AG08395 (cell line): Measurements from ENCODE around the gene BCLAF1.

ENCODE experiments used
- DNase-seq: peaks from one replicate; pipeline ENCODE4 v3.0.0; 2012; ENCODE audit warnings: mixed read lengths, low spot score

The BCLAF1 gene

GRCh38 chr6:136289579-136290409, at the start of gene BCLAF1:
Gene BCLAF1, minus strand, starts transcription at chr6:136289846. Its CDS starts 9,980 bp downstream, at chr6:136279866.
- DNase-seq: peak; percentile 96

DNA sequence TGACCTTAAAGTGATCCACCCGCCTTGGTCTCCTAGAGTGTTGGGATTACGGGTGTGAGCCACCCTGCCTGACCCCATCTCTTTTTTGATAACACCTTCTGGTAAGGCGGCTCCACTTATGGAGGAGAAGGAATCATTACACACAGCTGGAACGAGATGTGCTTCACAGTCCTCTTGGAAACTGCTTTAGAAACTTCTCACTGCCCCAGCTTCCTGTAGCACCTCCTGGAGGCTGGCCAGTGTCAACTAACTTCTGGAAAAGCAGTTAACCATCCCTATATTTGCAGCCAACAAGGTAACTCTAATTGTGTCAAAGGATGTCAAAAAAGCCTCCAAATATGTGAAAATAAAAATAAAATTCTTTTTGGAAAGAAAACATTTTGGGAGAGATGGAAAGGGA, 48.8 kb upstream of the BCLAF1 start:
- DNase-seq: no peak

DNA sequence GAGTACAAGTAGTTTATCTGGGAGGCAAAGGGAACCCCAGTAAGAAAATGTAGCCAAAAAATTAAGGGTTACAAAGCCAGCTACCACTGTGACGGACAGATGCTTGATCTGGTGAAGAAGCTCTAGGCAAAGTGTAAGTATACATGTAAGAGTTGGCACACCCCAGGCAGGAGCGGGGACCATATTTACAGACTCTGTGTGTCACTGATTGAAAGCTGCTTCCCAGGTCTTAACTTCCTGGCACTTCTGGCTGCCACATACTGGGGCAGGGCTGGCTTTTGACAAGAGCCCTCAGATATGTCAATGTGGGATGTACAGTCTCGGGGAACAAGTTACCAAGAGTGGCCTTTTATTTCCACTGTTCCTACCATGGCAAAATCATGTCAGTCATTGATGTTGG, 48.0 kb upstream of the BCLAF1 start:
- no peak for DNase-seq

- no peak for DNase-seq
Observed at GRCh38 chr6:136337121-136337520, 47.5 kb upstream of the BCLAF1 start.

DNA sequence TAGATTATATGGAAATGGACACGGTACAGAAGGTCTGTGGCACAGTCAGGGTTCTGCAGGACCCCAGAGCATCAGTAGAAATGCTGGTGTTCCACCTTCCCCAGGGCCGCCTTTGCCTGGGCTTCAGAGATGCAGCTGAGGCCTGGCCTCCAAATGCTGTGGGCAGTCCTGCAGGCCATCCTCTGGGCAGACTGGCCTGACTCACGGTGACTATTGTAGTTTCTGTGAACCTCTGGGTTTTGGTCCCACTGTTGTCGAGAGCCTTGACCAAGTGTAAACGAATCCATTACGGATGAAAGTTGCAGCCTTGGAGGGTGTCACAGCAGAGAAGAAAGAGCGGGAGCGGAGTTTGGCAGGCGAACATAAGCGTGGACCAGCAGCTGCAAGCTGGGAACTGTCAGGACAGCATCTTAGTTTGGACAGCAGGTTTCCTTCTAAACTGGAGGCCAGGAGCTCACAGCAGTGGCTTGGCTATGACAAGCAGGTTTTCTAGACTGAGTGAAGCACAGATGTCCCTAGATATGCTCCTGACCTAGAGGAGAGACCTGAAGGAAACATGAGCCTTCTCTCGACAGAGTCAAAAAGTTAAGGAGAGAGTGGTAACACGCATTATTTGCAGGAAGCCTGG, 46.2 kb upstream of the BCLAF1 start:
- no peak for DNase-seq

- no peak for DNase-seq
Observed at GRCh38 chr6:136334853-136335252, 45.2 kb upstream of the BCLAF1 start.

DNA sequence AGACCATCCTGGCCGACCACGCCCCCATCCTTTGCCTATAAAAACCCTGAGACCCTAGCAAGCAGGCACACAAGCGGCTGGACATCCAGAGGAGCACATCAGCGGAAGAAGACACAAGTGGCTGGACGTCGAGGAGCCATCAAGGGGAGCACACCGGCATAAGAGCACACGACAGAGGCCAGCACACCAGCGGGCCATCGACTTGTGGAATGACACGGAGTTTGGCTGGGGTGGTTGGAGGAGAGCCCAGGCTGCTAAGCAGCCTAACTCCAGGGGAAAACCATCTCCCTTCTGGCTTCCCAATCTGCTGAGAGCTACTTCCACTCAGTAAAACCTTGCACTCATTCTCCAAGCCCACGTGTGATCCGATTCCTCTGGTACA, 44.8 kb upstream of the BCLAF1 start:
- DNase-seq: no peak

- no peak for DNase-seq
Observed at GRCh38 chr6:136333824-136334464, 44.3 kb upstream of the BCLAF1 start.

GRCh38 chr6:136331461-136331860, 41.8 kb upstream of the BCLAF1 start:
- DNase-seq: no peak

DNA sequence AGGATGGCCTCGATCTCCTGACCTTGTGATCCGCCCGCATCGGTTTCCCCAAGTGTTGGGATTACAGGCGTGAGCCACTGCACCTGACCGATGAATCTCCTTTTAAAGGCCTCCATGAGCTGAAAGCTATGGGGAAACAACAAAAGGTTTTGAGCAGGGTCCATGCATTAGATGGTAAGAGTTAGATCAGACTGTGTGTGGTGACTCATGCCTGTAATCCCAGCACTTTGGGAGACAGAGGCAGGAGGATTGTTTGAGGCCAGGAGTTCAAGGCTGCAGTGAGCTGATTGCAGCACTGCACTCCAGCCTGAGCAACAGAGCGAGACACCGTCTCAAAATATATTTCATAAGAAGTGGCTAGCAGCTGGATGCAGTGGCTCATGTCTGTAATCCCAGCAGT, 41.0 kb upstream of the BCLAF1 start:
- DNase-seq: no peak

DNA sequence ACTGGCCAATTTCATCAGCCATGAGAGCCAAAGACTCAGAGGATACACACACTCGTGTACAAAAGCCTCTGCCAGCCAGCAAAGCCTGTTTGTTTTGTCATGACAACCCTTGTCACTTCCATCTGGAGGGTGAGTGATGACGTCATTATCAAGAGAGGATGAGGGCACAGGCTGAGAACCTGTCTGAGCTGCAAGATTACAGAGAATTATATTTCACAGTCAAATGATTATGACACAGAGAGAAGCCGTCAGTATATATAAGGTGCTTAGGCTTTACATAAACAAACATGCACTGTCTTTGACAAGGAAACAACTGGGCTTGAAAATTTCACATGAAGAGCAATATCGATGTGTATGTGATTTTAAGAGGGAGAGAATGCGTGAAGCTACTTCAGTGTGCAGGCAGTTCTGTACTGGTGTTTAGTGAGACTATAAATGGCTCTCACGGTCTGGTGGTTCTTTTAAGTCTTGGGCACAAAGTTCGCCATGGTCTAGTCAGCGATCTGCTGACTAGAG, 36.5 kb upstream of the BCLAF1 start:
- no peak for DNase-seq

DNA sequence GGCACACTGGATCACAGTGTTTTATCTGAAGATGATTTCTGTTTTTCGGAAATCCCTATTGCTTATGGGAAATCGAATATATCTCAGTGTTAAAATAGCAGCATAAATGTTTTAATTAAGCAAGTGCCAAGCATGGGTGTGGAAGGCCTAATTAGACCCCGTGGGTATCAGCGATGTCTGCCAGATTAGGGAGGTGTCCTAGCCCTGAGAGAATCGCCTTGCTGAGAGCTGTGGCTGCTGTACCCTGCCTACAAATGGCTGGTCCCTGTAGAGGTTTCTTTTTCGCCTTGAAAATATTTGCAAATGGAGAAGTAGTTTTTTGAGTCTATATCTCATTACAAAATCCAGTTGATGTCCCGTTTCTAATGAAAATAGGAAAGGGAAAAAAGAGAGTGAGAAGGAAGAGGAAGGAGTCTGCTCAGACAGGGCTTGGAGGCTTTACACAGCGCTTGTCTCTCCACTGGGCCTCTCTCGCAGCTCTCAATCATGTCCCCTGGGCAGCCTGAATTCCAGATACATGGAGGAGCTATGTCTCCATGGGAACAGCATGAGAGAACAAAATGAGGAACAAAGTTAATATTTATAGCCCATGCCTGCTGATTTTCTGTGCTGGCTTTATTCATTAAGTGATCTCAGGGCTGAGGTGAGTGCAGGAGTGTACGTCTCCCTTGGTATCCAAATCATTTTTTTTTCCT, 35.2 kb upstream of the BCLAF1 start:
- DNase-seq: peak; percentile 15

DNA sequence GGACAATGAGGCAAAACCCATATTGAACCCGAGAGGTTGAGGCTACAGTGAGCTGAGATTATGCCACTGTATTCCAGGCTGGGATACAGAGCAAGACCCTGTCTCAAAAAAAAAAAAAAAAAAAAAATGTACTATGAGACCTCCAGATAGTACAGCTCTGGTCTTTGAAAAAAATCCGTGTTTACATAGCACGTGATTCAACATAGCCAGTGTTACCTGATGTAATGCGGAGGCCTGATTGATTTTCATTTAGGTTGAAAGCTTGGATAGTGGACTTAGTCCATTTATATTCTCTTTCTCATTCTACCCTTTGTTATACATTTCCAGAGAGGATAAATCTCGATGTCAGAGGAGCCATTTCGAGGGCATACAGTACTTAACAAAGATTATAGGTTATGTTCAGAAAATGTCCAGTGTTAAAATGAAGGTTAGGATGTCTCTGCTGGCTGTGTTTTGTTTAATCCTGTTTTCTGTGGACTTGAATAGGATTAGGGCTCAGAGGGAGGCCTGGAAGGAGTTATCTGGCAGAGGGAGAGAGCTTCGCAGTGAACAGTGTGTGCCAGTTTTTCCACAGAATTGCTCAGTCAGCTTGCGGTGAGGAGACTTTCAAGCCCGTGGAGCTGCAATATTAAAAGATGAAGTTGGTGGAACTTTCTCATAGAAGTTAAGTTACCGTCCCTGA, 33.9 kb upstream of the BCLAF1 start:
- DNase-seq: peak; percentile 44

DNA sequence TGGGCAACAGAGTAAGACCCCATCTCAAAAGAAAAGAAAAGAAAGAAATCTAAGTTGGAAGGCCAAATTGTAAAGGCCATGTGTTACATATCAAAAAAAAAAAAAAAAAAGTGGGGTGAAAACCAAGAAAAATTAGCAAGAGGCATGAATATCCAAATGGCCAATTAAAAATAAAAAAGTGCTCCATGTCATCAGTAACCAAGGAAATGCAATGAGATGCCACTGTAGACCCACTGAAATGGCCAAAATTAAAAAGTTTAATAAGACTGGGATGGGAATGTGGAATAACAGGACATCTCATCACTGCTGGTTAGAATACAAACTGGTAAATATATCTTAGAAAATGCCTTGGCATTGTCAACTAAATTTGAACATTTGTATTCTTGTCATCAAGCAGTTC, 30.1 kb upstream of the BCLAF1 start:
- no peak for DNase-seq

DNA sequence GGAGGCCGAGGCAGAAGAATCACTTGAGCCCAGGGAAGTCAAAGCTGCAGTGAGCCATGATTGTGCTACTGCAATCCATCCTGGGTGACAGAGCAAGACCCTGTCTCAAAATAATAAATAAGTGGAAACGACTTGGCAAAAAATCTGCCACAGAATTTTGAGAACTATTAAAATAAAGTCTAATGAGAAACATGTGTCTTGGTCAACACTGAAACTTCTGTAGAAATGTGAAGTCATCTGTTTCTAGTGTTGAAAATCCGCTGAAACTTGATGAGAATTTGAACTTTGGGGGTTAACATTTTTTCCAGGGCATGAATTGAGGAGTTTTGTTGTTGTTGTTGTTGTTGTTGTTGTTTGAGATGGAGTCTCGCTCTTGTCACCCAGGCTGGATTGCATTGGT, 29.0 kb upstream of the BCLAF1 start:
- no peak for DNase-seq

GRCh38 chr6:136317971-136318370, 28.3 kb upstream of the BCLAF1 start:
- DNase-seq: no peak

DNA sequence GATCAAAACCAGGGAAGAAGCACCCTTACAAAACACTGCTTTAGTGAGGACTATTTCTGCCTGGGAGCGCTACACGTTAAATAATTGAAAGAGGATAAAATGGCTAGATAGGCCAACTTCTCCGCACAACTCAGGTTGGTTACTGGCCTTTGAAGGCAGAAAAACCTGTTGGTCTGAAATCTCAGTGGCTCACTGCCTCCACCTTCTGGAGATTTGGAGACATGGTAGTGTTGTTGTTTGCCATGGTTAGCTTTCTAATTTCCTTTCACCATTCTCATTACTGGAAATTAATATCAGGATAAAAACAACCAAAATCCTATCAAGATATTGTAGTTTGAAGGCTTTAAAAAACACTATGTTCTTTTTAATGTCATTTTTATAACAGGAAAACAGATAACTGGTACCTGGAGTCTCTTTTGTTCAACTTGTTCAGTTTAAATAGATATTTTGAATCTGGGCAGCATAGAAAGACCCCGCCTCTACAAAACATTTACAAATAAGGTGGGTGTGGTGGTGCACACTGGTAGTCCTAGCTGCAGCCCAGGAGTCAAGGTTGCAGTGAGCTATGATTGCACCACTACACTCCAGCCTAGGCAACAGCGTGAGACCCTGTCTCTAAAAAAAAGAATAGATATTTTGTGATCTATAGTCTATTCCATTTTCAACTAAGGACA, 27.5 kb upstream of the BCLAF1 start:
- DNase-seq: peak; percentile 70

DNA sequence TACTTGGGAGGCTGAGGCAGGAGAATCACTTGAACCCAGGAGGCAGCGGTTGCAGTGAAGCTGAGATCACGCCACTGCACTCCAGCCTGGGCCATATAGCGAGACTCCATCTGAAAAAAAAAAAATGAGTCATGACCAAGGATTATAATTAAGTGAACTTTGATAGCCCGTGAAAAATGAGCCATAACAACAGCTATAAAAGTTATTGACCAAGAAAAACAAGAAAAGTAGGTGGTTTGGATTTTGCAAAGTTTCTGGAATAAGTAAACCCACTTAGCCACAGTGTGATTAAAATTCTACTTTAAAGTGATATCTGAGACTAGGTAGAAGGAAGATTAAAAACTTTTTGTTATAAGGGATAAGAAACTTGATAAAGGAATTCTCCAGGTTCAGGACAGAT, 25.9 kb upstream of the BCLAF1 start:
- no peak for DNase-seq

- DNase-seq: no peak
Observed at GRCh38 chr6:136312975-136313374, 23.3 kb upstream of the BCLAF1 start.

DNA sequence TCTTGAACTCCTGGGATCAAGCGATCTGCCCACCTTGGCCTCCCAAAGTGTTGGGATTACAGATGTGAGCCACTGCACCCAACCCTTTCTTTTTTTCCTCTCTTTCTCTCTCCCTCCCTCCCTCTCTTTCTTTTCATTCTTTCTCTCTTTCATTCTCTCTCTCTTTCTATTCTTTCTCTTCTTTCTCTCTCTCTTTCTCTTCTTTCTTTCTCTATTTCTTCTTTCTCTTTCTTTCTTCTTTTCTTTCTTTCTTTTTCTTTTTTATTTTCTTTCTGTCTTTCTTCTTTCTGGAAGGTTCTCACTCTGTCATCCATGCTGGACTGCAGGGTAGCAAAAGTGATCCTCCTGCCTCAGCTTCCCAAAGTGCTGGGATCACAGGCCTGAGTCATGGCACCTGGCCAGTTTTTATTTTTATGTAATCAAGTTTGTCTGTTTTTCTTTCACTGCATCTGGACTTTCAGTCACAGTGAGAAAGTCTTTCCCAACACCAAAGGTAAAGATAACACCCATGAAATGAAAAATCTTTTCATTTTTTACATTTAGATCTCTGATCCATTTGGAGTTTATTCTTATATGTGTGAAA, 20.2 kb upstream of the BCLAF1 start:
- DNase-seq: no peak

- DNase-seq: no peak
Observed at GRCh38 chr6:136309171-136309570, 19.5 kb upstream of the BCLAF1 start.
